Measurements from ENCODE around the gene SDK2.

DNA sequence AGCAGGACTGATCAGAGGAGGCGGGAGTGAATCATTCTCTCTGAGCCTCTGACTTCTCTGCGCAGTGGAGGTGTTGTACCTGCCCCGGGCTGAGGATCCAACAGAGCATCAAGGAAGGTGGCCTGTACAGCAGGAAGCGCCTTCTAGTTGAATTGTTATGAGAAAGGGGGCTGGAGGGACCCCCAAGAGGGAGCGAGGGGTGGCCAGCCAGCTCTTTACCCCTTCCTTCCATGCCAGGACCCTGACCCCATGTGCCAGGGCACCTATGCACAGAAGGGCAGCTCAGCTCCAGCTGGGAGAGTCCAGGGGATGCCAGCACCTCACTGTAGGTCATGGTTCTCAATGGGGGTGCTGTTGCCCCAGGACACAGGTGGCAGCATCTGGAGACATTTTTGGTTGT is 149.3 kb downstream of the SDK2 start:
- TF ChIP-seq, protein P1, sequence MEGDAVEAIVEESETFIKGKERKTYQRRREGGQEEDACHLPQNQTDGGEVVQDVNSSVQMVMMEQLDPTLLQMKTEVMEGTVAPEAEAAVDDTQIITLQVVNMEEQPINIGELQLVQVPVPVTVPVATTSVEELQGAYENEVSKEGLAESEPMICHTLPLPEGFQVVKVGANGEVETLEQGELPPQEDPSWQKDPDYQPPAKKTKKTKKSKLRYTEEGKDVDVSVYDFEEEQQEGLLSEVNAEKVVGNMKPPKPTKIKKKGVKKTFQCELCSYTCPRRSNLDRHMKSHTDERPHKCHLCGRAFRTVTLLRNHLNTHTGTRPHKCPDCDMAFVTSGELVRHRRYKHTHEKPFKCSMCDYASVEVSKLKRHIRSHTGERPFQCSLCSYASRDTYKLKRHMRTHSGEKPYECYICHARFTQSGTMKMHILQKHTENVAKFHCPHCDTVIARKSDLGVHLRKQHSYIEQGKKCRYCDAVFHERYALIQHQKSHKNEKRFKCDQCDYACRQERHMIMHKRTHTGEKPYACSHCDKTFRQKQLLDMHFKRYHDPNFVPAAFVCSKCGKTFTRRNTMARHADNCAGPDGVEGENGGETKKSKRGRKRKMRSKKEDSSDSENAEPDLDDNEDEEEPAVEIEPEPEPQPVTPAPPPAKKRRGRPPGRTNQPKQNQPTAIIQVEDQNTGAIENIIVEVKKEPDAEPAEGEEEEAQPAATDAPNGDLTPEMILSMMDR (IDR thresholded peaks at IDR 0.05; ENCODE audit: low read depth, low read length, poor library complexity, severe bottlenecking): no peak
- TF ChIP-seq EZH2phosphoT487 (IDR thresholded peaks at IDR 0.05; ENCODE audit: borderline replicate concordance, low read length): no peak

Measured in DOHH2 (cell line).